ENCODE results near the gene KRTAP4-8. TPM values are rescaled to one million over a fixed set of nuclear protein-coding genes. Genes with fewer than 3 reads are reported as not detected.
A peak's percentile ranks its signal among the peaks of the same experiment; 100 is the strongest.
"Not testable (repeated sequence)": the region's sequence is repeated elsewhere in the genome, so short reads cannot be mapped to it uniquely, and the experiment has no call there.

Gene KRTAP4-8
- total RNA-seq, 1 experiment from 2014 or later: not detected

DNA sequence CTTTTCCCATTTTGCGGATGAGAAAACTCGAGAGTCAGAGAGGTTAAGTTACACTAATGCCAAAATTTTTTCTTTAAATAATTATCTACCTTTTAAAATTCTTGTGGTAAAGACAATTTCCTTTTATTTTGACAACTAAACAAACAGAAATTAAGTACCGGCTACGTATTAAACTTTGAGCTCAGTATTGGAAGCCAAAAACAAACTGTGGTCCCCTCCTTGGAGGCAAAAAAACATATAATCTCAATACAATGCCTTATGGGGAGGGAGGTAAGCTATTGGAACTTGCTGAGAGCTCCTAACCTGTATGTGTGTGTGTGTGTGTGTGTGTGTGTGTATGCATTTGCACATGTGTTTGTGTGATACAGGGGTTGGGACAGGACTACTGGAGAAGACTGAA, 34.5 kb downstream of the KRTAP4-8 start:
- H3K4me3 ChIP-seq: no peak overlapping the region
- H3K36me3 ChIP-seq: no peaks in the 10 kb centered on the region
- H3K4me1 ChIP-seq: peaks cover 68% of the 10 kb centered on the region
- DNase-seq: no peak
- H3K27ac ChIP-seq: no peak overlapping the region
- H3K9me3 ChIP-seq (replicated peaks): no peaks in the 10 kb centered on the region
- H3K27me3 ChIP-seq: no peaks in the 10 kb centered on the region

DNA sequence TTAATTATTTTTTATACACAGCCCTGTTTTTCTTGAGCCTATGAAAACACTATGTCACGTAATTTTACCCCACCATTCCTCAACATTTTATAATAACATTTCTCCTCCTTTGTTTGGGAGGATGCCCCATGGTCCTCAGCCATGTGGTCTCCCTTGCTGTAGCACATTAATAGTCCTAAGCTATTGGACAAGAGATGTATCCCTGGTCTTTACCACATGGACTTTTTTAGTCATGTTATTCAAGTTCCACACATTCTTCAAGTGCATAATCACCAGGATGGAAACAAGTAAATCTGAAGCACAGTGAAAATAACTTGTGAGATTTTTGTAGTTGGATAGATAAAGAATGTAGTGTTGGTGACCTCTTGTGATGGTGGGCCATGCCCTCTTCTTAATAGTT, 36.0 kb downstream of the KRTAP4-8 start:
- no peak for DNase-seq
- peaks cover 68% of the 10 kb centered on the region for H3K4me1 ChIP-seq
- H3K27me3 ChIP-seq: no peaks in the 10 kb centered on the region
- H3K4me3 ChIP-seq: no peak overlapping the region
- peaks cover 6% of the 10 kb centered on the region; the same call in 1 of the 2 replicates for H3K9me3 ChIP-seq (replicated peaks)
- no peaks in the 10 kb centered on the region for H3K36me3 ChIP-seq
- H3K27ac ChIP-seq: peak overlapping the region; percentile 16; the same call in 1 of the 2 replicates

DNA sequence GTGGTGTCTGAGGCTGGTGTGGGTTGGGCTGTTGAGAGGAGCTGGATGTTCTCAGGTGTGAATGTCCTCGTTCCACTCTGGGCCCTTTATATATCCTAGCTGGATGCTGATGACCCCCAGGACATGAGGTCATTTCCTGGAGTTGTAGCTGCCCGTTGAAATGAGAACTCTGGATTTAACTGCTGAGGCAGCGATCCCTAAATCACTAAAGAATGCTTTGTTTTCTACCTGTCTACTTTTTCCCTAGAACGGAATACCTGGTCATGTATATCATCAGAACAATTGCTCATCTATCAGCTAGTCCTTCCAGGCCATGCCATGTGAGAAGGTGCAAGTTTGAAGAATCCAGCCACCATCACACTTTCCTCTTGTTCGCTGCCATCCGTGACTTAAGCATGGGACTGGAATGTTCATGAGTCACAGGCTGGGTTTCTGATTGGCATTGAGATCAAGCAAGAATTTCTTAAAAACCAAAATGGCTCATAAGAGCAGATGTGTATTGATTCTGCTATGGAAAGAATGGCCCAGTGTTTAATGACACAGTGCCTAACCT, 37.8 kb downstream of the KRTAP4-8 start, which contains the start of gene KRTAP2-3:
Gene KRTAP2-3, minus strand, starts transcription at position 63 of the 553 bp plus-strand sequence. CDS start 64 bp downstream, outside the sequence.
- peak; percentile 33 to 48 for DNase-seq
- H3K9me3 ChIP-seq (replicated peaks): peaks cover 6% of the 10 kb centered on the region; the same call in 1 of the 2 replicates
- no peaks in the 10 kb centered on the region for H3K27me3 ChIP-seq
- H3K4me3 ChIP-seq: no peak within 1 kb of the TSS
- H3K36me3 ChIP-seq: no peaks in the 10 kb centered on the region
- H3K4me1 ChIP-seq: peaks cover 56% of the 10 kb centered on the region
- H3K27ac ChIP-seq: peak within 1 kb of the TSS; percentile 48

DNA sequence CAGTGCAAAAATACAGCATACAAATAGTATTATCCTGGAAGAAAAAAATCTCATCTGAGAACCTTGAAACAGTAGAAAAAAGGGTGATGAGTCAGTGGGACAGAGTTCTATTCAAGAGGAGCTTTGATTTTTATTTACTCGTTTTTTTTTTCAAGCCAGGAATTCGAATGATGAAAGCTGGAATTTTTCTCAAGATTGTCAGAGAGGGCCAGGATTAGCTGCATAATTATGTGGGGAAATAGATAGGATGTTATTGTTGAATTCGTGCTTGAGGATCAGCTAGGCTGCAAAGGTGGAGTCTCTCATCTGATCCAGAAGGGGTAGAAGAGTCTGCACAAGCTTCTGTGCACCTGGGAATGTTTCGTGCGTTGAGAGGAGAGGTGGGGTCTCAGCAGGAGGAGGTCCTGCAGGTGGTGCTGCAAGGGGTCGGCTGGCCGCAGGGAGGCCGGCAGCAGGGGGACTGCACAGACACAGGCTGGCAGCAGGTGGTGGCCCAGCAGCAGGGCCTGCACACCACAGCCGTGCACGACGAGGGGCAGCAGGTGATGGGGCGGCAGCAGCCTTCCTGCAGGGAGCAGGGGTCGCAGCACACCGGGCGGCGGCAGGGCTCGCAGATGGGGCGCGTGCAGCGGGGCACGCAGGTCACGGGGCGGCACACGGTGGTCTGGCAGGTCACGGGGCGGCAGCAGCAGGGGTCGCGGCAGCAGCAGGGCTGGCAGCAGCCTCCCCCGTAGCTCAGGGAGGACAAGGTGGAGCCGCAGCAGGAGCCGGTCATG, 38.5 kb downstream of the KRTAP4-8 start:
- H3K27ac ChIP-seq: peak overlapping the region; percentile 48
- peaks cover 50% of the 10 kb centered on the region for H3K4me1 ChIP-seq
- DNase-seq: peak; percentile 9 to 30

DNA sequence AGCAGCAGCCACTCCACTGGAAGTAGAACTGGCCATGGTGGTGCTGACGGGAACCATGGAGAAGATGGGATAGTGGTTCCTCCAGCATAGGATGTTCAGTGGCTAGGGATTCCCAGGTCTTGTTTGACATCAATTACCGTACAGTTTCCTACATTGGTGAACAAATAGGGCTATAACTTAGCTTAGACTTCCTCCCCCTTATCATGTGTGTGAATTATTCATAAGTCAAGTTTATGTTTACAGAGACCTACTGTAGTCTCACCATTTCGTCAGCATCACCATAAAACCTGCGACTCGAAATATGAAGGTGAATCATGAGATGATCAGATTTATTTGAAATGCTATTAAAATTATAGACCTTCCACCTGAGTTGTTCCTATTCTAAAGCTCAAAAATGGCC, 39.2 kb downstream of the KRTAP4-8 start:
- Histone ChIP-seq H3K9me3 (replicated peaks) (peaks cover 6% of the 10 kb centered on the region; the same call in 1 of the 2 replicates), H3K27ac (no peak overlapping the region)

More for the DNA sequence above, 38.5 kb downstream of the KRTAP4-8 start:
- H3K27me3 ChIP-seq; H3K4me3 ChIP-seq; H3K9me3 ChIP-seq (replicated peaks); H3K36me3 ChIP-seq: not testable (repeated sequence)

DNA sequence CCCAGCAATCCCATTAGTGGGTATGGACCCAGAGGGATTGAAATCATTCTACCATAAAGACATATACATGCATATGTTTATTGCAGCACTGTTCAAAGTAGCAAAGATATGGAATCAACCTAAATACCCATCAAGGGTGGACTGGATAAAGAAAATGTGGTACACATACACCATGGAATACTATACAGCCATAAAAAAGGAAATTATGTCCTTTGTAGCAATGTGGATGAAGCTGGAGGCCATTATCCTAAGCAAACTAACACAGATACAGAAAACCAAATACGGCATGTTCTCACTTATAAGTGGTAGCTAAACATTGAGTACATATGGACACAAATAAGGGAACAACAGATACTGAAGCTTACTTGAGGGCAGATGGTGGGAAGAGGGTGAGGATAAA, 40.4 kb downstream of the KRTAP4-8 start:
- no peak for DNase-seq
- H3K27ac ChIP-seq: no peak overlapping the region
- no peak overlapping the region for H3K4me3 ChIP-seq
- H3K27me3 ChIP-seq: no peaks in the 10 kb centered on the region
- H3K9me3 ChIP-seq (replicated peaks): peaks cover 6% of the 10 kb centered on the region; the same call in 1 of the 2 replicates
- H3K36me3 ChIP-seq: no peaks in the 10 kb centered on the region
- peaks cover 36% of the 10 kb centered on the region for H3K4me1 ChIP-seq

More for the DNA sequence above, 39.2 kb downstream of the KRTAP4-8 start:
- DNase-seq: no peak
- no peaks in the 10 kb centered on the region for H3K27me3 ChIP-seq
- H3K4me1 ChIP-seq: peaks cover 42% of the 10 kb centered on the region
- H3K4me3 ChIP-seq: no peak overlapping the region
- H3K36me3 ChIP-seq: no peaks in the 10 kb centered on the region

DNA sequence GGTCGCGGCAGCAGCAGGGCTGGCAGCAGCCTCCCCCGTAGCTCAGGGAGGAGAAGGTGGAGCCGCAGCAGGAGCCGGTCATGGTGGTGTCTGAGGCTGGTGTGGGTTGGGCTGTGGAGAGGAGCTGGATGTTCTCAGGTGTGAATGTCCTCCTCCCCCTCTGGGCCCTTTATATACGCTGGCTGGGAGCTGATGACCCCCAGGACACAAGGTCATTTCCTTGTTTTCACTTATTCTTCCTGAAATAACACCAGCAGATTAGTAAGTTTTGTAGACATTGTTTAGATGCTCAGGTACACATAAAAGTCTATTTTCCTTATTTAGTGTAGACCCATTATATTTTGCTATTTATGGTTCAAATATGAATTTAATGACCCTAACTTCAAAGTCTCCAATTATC, 42.8 kb downstream of the KRTAP4-8 start, which contains the start of gene KRTAP2-2:
Gene KRTAP2-2, minus strand, starts transcription at position 101 of the 400 bp plus-strand sequence. Its CDS starts 19 bp downstream, at position 82.
- not testable (repeated sequence) for DNase-seq; H3K36me3 ChIP-seq; H3K27me3 ChIP-seq; H3K4me3 ChIP-seq; H3K9me3 ChIP-seq (replicated peaks); H3K27ac ChIP-seq
- peaks cover 14% of the 10 kb centered on the region for H3K4me1 ChIP-seq

DNA sequence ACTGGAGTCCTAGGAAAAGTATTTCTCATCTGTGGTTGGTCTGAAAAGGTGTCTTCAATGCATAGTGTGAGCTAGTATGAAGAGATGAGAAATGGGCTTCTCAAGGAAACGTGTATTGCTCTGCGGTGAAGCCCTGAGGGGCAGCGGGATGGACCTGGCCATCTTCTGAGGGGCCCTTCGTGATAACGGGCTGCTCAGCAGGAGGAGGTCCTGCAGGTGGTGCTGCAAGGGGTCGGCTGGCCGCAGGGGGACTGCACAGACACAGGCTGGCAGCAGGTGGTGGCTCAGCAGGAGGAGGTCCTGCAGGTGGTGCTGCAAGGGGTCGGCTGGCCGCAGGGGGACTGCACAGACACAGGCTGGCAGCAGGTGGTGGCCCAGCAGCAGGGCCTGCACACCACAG, 43.4 kb downstream of the KRTAP4-8 start:
- not testable (repeated sequence) for DNase-seq; H3K27ac ChIP-seq; H3K4me3 ChIP-seq; H3K36me3 ChIP-seq; H3K9me3 ChIP-seq (replicated peaks); H3K27me3 ChIP-seq
- peaks cover 11% of the 10 kb centered on the region for H3K4me1 ChIP-seq

DNA sequence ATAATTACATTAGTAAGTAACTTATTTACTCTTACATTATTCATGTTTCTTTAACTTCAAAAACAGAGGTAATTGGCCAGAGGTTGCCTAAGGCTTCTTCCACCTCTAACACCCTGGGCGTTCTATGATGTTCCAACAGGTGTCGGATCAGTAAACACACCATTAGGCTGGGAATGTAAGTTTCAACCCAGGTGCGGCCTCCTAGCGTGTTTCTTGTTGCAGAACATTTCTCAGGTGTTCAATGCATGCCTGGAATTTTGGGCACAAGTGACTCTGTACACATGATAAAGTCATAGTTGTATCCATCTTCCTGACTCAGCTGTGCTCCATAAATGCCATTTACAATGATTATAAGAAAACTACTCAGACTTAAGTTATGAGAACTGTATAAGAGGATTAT, 43.9 kb downstream of the KRTAP4-8 start:
- DNase-seq: no peak
- Histone ChIP-seq H3K4me1 (peaks cover 9% of the 10 kb centered on the region), H3K27ac (no peak overlapping the region), H3K36me3 (no peaks in the 10 kb centered on the region), H3K27me3 (no peaks in the 10 kb centered on the region), H3K4me3 (no peak overlapping the region), H3K9me3 (replicated peaks) (peaks cover 6% of the 10 kb centered on the region; the same call in 1 of the 2 replicates)

DNA sequence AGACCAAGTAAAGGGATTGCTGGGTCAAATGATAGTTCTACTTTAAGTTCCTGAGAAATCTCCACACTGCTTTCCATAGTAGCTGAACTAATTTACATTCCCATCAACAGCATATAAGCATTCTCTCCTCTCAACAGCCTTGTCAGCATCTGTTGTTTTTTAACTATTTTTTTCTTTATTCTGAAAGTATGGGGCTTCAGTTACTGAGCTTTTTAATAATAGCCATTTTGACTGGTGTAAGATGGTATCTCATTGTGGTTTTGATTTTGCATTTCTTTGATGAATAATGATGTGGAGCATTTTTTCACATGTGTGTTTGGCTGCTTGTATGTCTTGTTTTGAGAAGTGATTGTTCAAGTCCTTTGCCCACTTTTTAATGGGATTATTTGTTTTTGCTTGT, 45.4 kb downstream of the KRTAP4-8 start:
- H3K4me3 ChIP-seq: no peak overlapping the region

DNA sequence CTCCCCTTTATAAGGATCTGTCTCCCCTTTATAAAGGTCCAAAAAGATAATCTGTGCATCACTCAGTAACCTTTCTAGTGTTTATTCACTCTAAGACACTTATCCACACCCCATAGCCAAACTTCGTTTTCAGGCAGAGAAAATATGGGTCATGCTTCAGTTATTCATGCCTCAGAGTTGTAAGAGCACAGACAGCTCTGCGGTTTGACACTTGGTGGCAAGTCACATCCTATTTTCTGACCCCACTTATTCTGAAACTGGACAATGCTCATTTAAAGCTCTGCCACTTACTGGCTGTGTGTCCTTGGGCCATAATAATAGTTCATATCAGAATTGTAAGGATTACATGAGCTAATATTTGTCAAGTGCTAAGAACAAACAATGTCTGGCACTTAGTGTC, 48.8 kb downstream of the KRTAP4-8 start:
- DNase-seq: no peak
- Histone ChIP-seq H3K27ac (no peak overlapping the region), H3K4me1 (peaks cover 3% of the 10 kb centered on the region), H3K4me3 (no peak overlapping the region), H3K36me3 (no peaks in the 10 kb centered on the region), H3K27me3 (no peaks in the 10 kb centered on the region), H3K9me3 (replicated peaks) (no peaks in the 10 kb centered on the region)

More for the DNA sequence above, 45.4 kb downstream of the KRTAP4-8 start:
- Histone ChIP-seq H3K36me3 (no peaks in the 10 kb centered on the region), H3K4me1 (peaks cover 6% of the 10 kb centered on the region), H3K27me3 (no peaks in the 10 kb centered on the region), H3K27ac (no peak overlapping the region), H3K9me3 (replicated peaks) (peaks cover 3% of the 10 kb centered on the region; the same call in 1 of the 2 replicates)
- DNase-seq: no peak

DNA sequence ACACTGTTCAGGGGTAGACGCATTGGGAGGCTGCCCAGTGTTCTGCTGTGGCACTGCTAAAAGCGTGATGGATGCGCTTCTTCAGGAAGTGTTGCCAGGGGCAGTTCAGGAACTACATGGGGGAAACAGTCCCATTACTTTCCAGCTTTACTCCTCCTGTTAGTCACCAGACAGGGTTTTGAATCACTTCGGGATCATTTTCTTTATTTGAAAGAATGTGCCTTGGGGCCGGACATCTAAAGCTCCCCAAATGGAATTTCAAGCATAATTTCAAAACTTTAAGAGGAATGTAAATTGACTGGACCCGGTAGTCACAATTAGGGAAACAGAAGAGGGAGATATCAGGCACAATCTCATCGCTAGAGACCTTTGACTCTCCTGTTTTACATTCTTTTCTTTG, 49.5 kb downstream of the KRTAP4-8 start:
- peaks cover 3% of the 10 kb centered on the region for H3K4me1 ChIP-seq
- no peak for DNase-seq
- H3K27ac ChIP-seq: no peak overlapping the region
- H3K36me3 ChIP-seq: no peaks in the 10 kb centered on the region
- H3K4me3 ChIP-seq: no peak overlapping the region
- H3K27me3 ChIP-seq: no peaks in the 10 kb centered on the region
- no peaks in the 10 kb centered on the region for H3K9me3 ChIP-seq (replicated peaks)
